Subcutaneous preadipocyte (primary cell): ENCODE results near the gene CCDC142. TPM values are rescaled to one million over a fixed set of nuclear protein-coding genes. Genes with fewer than 3 reads are reported as not detected.

ENCODE experiments used
- total RNA-seq: library from RNA; depleted of rRNA; stranded (reverse); fragments of >200 nt; gene quantifications from 2 replicates; pipeline ENCODE4 v1.2.3, GENCODE V29; 2012

CCDC142 gene
- total RNA-seq = 22.4 and 34.0 TPM in 2 replicates

GRCh38 chr2:74482801-74483674 lies at the start of gene CCDC142, which contains the start of gene TTC31:
Gene CCDC142 (minus strand): TSS chr2:74482998. CDS start chr2:74482837, 161 bp downstream.
Gene TTC31 (plus strand): TSS chr2:74483081. CDS start chr2:74483096, 15 bp downstream.

GRCh38 chr2:74529357-74530238 lies 46.8 kb upstream of the CCDC142 start, which contains the start of the genes AUP1 and HTRA2:
Gene AUP1 (minus strand): TSS chr2:74529706. CDS start chr2:74529629, 77 bp downstream.
Gene HTRA2 (plus strand): TSS chr2:74529933. CDS start chr2:74530007, 74 bp downstream.

GRCh38 chr2:74525717-74526648 lies 43.2 kb upstream of the CCDC142 start, which contains the start of gene DQX1:
Gene DQX1 (minus strand): TSS chr2:74526231. CDS start chr2:74525729, 502 bp downstream.

GRCh38 chr2:74514368-74515270 lies 31.8 kb upstream of the CCDC142 start, which contains the start of gene TLX2:
Gene TLX2 (plus strand): TSS chr2:74514450. CDS start chr2:74514807, 357 bp downstream.

GRCh38 chr2:74507145-74507925 lies 24.5 kb upstream of the CCDC142 start, which contains the start of gene PCGF1:
Gene PCGF1 (minus strand): TSS chr2:74507695. CDS start chr2:74507668, 27 bp downstream.

GRCh38 chr2:74499267-74499939 lies 16.6 kb upstream of the CCDC142 start, which contains the start of gene LBX2:
Gene LBX2 (minus strand): TSS chr2:74499603. CDS start chr2:74499537, 66 bp downstream.

GRCh38 chr2:74472086-74472944 lies 10.5 kb downstream of the CCDC142 start, which contains the start of gene MRPL53:
Gene MRPL53 (minus strand): TSS chr2:74472680. CDS start chr2:74472660, 20 bp downstream.

GRCh38 chr2:74458132-74458937 lies 24.5 kb downstream of the CCDC142 start, which contains the start of gene WBP1:
Gene WBP1 (plus strand): TSS chr2:74458438. CDS start chr2:74458603, 165 bp downstream.

GRCh38 chr2:74454654-74455511 lies 27.9 kb downstream of the CCDC142 start, which contains the start of gene INO80B:
Gene INO80B (plus strand): TSS chr2:74455087. CDS start chr2:74455117, 30 bp downstream.

GRCh38 chr2:74441690-74442482 lies 40.9 kb downstream of the CCDC142 start, which contains the start of gene RTKN:
Gene RTKN (minus strand): TSS chr2:74441937. CDS start chr2:74441816, 121 bp downstream.

